ENCODE measurements around the gene ADAMTS4.

The ADAMTS4 gene

GRCh38 chr1:161196111-161196510 lies 2.7 kb downstream of the ADAMTS4 start:
- DNase-seq (ENCODE audit: low spot score): no peak

GRCh38 chr1:161195171-161195570 lies 3.7 kb downstream of the ADAMTS4 start:
- DNase-seq (ENCODE audit: low spot score): no peak

GRCh38 chr1:161193561-161194235 lies 5.2 kb downstream of the ADAMTS4 start:
- DNase-seq (ENCODE audit: low spot score): no peak

- no peak for DNase-seq (ENCODE audit: low spot score)
These were observed 6.1 kb downstream of the ADAMTS4 start for GRCh38 chr1:161192476-161193465.

- DNase-seq (ENCODE audit: low spot score): no peak
These were observed 6.9 kb downstream of the ADAMTS4 start for GRCh38 chr1:161191971-161192370.

GRCh38 chr1:161190962-161191521 lies 7.8 kb downstream of the ADAMTS4 start:
- DNase-seq (ENCODE audit: low spot score): no peak

GRCh38 chr1:161189036-161189435 lies 9.8 kb downstream of the ADAMTS4 start:
- no peak for DNase-seq (ENCODE audit: low spot score)

- DNase-seq (ENCODE audit: low spot score): no peak
These were observed 10.5 kb downstream of the ADAMTS4 start for GRCh38 chr1:161188381-161188780.

- no peak for DNase-seq (ENCODE audit: low spot score)
These were observed 11.5 kb downstream of the ADAMTS4 start for GRCh38 chr1:161187311-161187710.

GRCh38 chr1:161185732-161186311 lies 13.0 kb downstream of the ADAMTS4 start:
- no peak for DNase-seq (ENCODE audit: low spot score)

GRCh38 chr1:161185282-161185682 lies 13.6 kb downstream of the ADAMTS4 start:
- no peak for DNase-seq (ENCODE audit: low spot score)

- DNase-seq (ENCODE audit: low spot score): no peak
These were observed 16.6 kb downstream of the ADAMTS4 start for GRCh38 chr1:161182214-161182613.

GRCh38 chr1:161180639-161181038 lies 18.2 kb downstream of the ADAMTS4 start:
- DNase-seq (ENCODE audit: low spot score): no peak

GRCh38 chr1:161179698-161180097 lies 19.2 kb downstream of the ADAMTS4 start:
- no peak for DNase-seq (ENCODE audit: low spot score)

- no peak for DNase-seq (ENCODE audit: low spot score)
These were observed 21.0 kb downstream of the ADAMTS4 start for GRCh38 chr1:161177936-161178244.

- peak; percentile 96 for DNase-seq (ENCODE audit: low spot score)
These were observed 21.5 kb downstream of the ADAMTS4 start, which contains the start of gene B4GALT3 for GRCh38 chr1:161177112-161177935. TSS of gene B4GALT3 (minus strand) at chr1:161177507. CDS start at chr1:161176060, 1,447 bp downstream.

GRCh38 chr1:161176468-161177111 lies 22.3 kb downstream of the ADAMTS4 start:
- no peak for DNase-seq (ENCODE audit: low spot score)

GRCh38 chr1:161175771-161176453 lies 22.9 kb downstream of the ADAMTS4 start:
- no peak for DNase-seq (ENCODE audit: low spot score)

GRCh38 chr1:161174911-161175310 lies 23.9 kb downstream of the ADAMTS4 start:
- no peak for DNase-seq (ENCODE audit: low spot score)

- no peak for DNase-seq (ENCODE audit: low spot score)
These were observed 25.1 kb downstream of the ADAMTS4 start for GRCh38 chr1:161173711-161174110.
